Measurements from ENCODE around the gene HMGA1.
A peak's percentile ranks its signal among the peaks of the same experiment; 100 is the strongest.

HMGA1 gene

DNA sequence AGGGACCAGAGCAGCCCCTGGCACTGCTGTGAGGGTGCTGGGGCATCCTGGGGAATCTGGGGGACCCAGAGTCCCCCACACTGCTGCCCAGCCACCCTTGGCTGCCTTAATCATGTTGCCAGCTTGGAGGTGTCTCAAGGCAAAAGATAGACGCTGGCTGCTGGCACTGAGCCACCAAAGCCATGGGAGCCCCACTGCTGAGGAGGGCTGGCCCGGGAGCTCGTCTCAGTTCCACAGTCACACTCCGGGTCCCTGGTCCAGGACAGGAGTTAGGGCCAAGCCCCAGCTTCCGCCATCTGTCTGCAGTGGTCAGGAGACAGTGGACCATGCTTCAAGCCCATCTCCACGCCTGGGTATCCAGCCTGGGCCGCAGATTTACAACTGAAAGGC is 41.0 kb upstream of the HMGA1 start:
- no peak for TF ChIP-seq YY1 (IDR thresholded peaks at IDR 0.05; ENCODE audit: low read depth)
- TF ChIP-seq FOXM1 (IDR thresholded peaks at IDR 0.05; ENCODE audit: borderline replicate concordance, low read depth), result no peak
- TF ChIP-seq TEAD4 (IDR thresholded peaks at IDR 0.05), result no peak
- TF ChIP-seq, protein P1, sequence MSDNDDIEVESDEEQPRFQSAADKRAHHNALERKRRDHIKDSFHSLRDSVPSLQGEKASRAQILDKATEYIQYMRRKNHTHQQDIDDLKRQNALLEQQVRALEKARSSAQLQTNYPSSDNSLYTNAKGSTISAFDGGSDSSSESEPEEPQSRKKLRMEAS (IDR thresholded peaks at IDR 0.05), result no peak
- no peak for TF ChIP-seq TAF1 (IDR thresholded peaks at IDR 0.05; ENCODE audit: low read depth)
- no peak for TF ChIP-seq TCF12 (IDR thresholded peaks at IDR 0.05; ENCODE audit: low read depth)
- TF ChIP-seq ZBTB7A (IDR thresholded peaks at IDR 0.05; ENCODE audit: low read depth), result no peak
- TF ChIP-seq EP300 (IDR thresholded peaks at IDR 0.05; ENCODE audit: borderline replicate concordance), result no peak
- no peak for TF ChIP-seq CREB1 (IDR thresholded peaks at IDR 0.05; ENCODE audit: low read depth)
- TF ChIP-seq CEBPB (IDR thresholded peaks at IDR 0.05), result no peak
- TF ChIP-seq, protein P2, sequence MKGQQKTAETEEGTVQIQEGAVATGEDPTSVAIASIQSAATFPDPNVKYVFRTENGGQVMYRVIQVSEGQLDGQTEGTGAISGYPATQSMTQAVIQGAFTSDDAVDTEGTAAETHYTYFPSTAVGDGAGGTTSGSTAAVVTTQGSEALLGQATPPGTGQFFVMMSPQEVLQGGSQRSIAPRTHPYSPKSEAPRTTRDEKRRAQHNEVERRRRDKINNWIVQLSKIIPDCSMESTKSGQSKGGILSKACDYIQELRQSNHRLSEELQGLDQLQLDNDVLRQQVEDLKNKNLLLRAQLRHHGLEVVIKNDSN (IDR thresholded peaks at IDR 0.05), result no peak
- TF ChIP-seq EGR1 (IDR thresholded peaks at IDR 0.05), result no peak
- no peak for TF ChIP-seq RAD21 (IDR thresholded peaks at IDR 0.05; ENCODE audit: low read depth)
- TF ChIP-seq, protein P3, sequence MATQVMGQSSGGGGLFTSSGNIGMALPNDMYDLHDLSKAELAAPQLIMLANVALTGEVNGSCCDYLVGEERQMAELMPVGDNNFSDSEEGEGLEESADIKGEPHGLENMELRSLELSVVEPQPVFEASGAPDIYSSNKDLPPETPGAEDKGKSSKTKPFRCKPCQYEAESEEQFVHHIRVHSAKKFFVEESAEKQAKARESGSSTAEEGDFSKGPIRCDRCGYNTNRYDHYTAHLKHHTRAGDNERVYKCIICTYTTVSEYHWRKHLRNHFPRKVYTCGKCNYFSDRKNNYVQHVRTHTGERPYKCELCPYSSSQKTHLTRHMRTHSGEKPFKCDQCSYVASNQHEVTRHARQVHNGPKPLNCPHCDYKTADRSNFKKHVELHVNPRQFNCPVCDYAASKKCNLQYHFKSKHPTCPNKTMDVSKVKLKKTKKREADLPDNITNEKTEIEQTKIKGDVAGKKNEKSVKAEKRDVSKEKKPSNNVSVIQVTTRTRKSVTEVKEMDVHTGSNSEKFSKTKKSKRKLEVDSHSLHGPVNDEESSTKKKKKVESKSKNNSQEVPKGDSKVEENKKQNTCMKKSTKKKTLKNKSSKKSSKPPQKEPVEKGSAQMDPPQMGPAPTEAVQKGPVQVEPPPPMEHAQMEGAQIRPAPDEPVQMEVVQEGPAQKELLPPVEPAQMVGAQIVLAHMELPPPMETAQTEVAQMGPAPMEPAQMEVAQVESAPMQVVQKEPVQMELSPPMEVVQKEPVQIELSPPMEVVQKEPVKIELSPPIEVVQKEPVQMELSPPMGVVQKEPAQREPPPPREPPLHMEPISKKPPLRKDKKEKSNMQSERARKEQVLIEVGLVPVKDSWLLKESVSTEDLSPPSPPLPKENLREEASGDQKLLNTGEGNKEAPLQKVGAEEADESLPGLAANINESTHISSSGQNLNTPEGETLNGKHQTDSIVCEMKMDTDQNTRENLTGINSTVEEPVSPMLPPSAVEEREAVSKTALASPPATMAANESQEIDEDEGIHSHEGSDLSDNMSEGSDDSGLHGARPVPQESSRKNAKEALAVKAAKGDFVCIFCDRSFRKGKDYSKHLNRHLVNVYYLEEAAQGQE (IDR thresholded peaks at IDR 0.05; ENCODE audit: low read depth), result no peak
- TF ChIP-seq NFIC (IDR thresholded peaks at IDR 0.05), result no peak

DNA sequence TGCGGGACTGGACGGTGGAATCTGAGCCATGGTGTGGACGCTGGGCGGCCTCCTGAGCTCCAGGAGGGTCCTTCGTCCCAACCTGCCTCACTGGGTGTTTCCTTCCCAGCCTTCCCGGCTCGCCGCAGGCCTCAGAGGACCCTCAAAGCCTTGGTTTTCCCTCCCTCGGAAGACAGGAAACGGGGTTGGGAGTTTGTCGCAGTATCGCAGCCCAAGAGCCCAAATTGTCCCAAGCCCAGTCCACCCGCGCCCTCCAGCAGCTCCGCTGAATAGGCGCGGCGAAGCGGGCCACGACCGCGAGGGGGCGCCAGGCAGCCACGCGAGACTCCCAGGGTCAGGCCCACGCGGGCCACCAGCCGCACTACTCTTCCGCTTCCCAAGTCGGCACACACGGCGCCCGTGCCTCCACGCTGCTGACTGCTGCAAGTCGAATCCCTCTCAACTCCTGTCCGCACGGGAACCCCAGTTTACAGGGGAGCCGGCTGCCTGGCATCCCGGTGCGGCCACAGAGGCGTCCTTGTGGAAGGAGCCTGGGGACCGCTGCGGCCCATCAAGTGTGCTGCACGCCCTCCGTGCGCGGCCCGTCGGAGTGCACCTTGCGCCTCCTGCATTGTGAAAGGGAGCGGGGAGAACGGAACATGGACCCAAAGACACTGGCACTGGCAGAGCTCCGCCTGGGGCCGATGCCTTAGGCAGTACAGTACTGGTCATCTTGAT is 40.4 kb upstream of the HMGA1 start:
- TF ChIP-seq TAF1 (IDR thresholded peaks at IDR 0.05; ENCODE audit: low read depth), result peak; percentile 43; the same call in 1 of the 2 replicates
- TF ChIP-seq YY1 (IDR thresholded peaks at IDR 0.05; ENCODE audit: low read depth), result no peak
- TF ChIP-seq CREB1 (IDR thresholded peaks at IDR 0.05; ENCODE audit: low read depth), result no peak
- TF ChIP-seq CEBPB (IDR thresholded peaks at IDR 0.05), result no peak
- TF ChIP-seq TEAD4 (IDR thresholded peaks at IDR 0.05), result 0 out of 2 replicates have a peak, but pooled peaks have one; percentile 10
- TF ChIP-seq, protein P3 (IDR thresholded peaks at IDR 0.05; ENCODE audit: low read depth), result no peak
- TF ChIP-seq RAD21 (IDR thresholded peaks at IDR 0.05; ENCODE audit: low read depth), result peak; percentile 88
- TF ChIP-seq, protein P1 (IDR thresholded peaks at IDR 0.05), result peak; percentile 37; the same call in 1 of the 2 replicates
- no peak for TF ChIP-seq NFIC (IDR thresholded peaks at IDR 0.05)
- TF ChIP-seq FOXM1 (IDR thresholded peaks at IDR 0.05; ENCODE audit: borderline replicate concordance, low read depth), result no peak
- no peak for TF ChIP-seq EGR1 (IDR thresholded peaks at IDR 0.05)
- TF ChIP-seq EP300 (IDR thresholded peaks at IDR 0.05; ENCODE audit: borderline replicate concordance), result peak; percentile 19; the same call in 1 of the 2 replicates
- TF ChIP-seq ZBTB7A (IDR thresholded peaks at IDR 0.05; ENCODE audit: low read depth), result peak; percentile 45; the same call in 1 of the 2 replicates
- TF ChIP-seq TCF12 (IDR thresholded peaks at IDR 0.05; ENCODE audit: low read depth), result peak; percentile 26; the same call in 1 of the 2 replicates
- TF ChIP-seq, protein P2 (IDR thresholded peaks at IDR 0.05), result no peak

DNA sequence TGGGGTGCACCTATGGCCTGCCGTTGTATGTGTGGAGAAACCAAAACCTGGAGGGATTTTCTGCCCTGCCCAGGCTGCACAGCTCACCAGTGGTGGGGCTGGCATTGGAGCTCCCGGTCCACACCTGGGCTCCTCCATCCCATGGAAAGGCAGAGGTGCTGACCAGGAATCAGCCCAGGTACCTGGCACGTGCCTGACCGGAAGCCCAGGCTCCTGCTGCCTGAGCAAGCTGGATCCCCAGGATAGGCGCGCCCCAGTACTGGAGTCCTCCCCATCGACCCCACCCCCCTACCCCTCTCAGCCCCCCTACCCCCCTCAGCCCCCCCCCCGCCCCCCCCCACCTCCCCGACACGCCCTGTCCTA is 39.9 kb upstream of the HMGA1 start:
- TF ChIP-seq ZBTB7A (IDR thresholded peaks at IDR 0.05; ENCODE audit: low read depth) (no peak), NFIC (IDR thresholded peaks at IDR 0.05) (no peak), RAD21 (IDR thresholded peaks at IDR 0.05; ENCODE audit: low read depth) (no peak), TAF1 (IDR thresholded peaks at IDR 0.05; ENCODE audit: low read depth) (no peak), CEBPB (IDR thresholded peaks at IDR 0.05) (no peak), EP300 (IDR thresholded peaks at IDR 0.05; ENCODE audit: borderline replicate concordance) (no peak)
- TF ChIP-seq, protein P1 (IDR thresholded peaks at IDR 0.05), result no peak

DNA sequence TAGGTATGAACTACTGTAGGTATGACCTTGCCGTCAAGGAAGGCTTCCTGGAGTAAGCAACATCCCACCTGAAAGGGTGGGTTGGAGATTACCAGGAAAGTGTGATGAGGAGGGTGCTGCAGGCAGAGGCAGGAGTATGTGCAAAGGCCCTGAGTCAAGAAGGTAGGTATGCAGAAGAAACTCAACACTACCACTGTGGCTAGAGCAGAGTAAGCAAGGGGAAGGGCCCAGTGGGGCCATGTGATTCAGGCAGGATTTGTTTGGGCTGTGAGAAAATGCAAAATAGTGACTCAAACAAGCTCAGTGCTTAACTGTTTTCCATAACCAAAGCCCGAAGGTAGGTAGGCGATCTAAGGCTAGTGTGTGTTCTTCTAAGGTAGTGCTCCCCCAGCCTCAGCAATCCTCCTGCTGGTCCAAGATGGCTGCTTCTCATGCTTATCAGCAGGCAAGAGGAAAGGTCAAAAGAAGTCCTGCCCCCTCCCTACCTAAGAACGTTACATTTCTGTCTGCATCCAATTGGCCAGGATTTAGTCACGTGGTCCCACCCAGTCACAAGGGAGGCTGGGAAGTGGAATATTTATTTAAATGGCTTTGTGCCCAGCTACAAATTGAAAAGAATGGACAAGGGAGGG is 36.2 kb upstream of the HMGA1 start:
- no peak for TF ChIP-seq YY1 (IDR thresholded peaks at IDR 0.05; ENCODE audit: low read depth)
- TF ChIP-seq, protein P2 (IDR thresholded peaks at IDR 0.05), result peak; percentile 61
- TF ChIP-seq ZBTB7A (IDR thresholded peaks at IDR 0.05; ENCODE audit: low read depth), result no peak
- TF ChIP-seq CREB1 (IDR thresholded peaks at IDR 0.05; ENCODE audit: low read depth), result no peak
